Astrocyte (in vitro differentiated cells and primary cell): ENCODE measurements around the gene PIGQ.

Experiments used
- CTCF ChIP-seq: IDR thresholded peaks from 2 replicates; pipeline ENCODE4 v1.5.1; 2011; ENCODE audit warnings: low read depth, mild to moderate bottlenecking, inconsistent platforms, low read length, moderate library complexity; ENCODE audit not compliant: insufficient read depth
- EZH2 ChIP-seq: IDR thresholded peaks from 2 replicates; pipeline ENCODE4 v1.6.1; 2012; ENCODE audit warnings: mild to moderate bottlenecking, low read length, inconsistent platforms; ENCODE audit not compliant: insufficient read depth

- TF ChIP-seq CTCF: no peak
- TF ChIP-seq EZH2: no peak
Measured at GRCh38 chr16:530111-530817, 39.5 kb upstream of the PIGQ start.
